ENCODE results near the gene TPD52L1.
"Not testable (repeated sequence)": the region's sequence is repeated elsewhere in the genome, so short reads cannot be mapped to it uniquely, and the experiment has no call there.

Gene TPD52L1

GRCh38 chr6:125121894-125122293 is 31.7 kb upstream of the TPD52L1 start:
- H3K9me2 ChIP-seq (replicated peaks; ENCODE audit: control insufficient read depth, low read length) = no peaks in the 10 kb centered on the region
- H3K27me3 ChIP-seq (ENCODE audit: control insufficient read depth, low read length) = no peaks in the 10 kb centered on the region; the same call in 1 of the 2 replicates
- no peaks in the 10 kb centered on the region for H3K9me3 ChIP-seq (ENCODE audit: control insufficient read depth, insufficient read depth, low read length)
- no peaks in the 10 kb centered on the region for H3F3A ChIP-seq (ENCODE audit: control insufficient read depth, insufficient read depth)
- H3K79me2 ChIP-seq (ENCODE audit: control insufficient read depth, low read length) = no peaks in the 10 kb centered on the region
- H3K27ac ChIP-seq (ENCODE audit: low read depth, low read length) = no peak overlapping the region
- no peaks in the 10 kb centered on the region for H4K20me1 ChIP-seq (ENCODE audit: control insufficient read depth, insufficient read depth, low read depth, low read length)
- no peak for TF ChIP-seq EZH2phosphoT487 (IDR thresholded peaks at IDR 0.05; ENCODE audit: borderline replicate concordance, low read length)
- no peak overlapping the region for H3K4me3 ChIP-seq (ENCODE audit: low read length)
- no peaks in the 10 kb centered on the region for H3K36me3 ChIP-seq (ENCODE audit: control insufficient read depth, low read length)
- H3K4me1 ChIP-seq (ENCODE audit: control insufficient read depth, low read length) = no peaks in the 10 kb centered on the region
- no peak overlapping the region for H3K4me2 ChIP-seq (ENCODE audit: low read length)

- H3K4me2 ChIP-seq (ENCODE audit: low read length) = no peak overlapping the region
- no peaks in the 10 kb centered on the region for H3K27me3 ChIP-seq (ENCODE audit: control insufficient read depth, low read length)
- no peak for TF ChIP-seq EZH2phosphoT487 (IDR thresholded peaks at IDR 0.05; ENCODE audit: borderline replicate concordance, low read length)
- TF ChIP-seq, protein P1, sequence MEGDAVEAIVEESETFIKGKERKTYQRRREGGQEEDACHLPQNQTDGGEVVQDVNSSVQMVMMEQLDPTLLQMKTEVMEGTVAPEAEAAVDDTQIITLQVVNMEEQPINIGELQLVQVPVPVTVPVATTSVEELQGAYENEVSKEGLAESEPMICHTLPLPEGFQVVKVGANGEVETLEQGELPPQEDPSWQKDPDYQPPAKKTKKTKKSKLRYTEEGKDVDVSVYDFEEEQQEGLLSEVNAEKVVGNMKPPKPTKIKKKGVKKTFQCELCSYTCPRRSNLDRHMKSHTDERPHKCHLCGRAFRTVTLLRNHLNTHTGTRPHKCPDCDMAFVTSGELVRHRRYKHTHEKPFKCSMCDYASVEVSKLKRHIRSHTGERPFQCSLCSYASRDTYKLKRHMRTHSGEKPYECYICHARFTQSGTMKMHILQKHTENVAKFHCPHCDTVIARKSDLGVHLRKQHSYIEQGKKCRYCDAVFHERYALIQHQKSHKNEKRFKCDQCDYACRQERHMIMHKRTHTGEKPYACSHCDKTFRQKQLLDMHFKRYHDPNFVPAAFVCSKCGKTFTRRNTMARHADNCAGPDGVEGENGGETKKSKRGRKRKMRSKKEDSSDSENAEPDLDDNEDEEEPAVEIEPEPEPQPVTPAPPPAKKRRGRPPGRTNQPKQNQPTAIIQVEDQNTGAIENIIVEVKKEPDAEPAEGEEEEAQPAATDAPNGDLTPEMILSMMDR (IDR thresholded peaks at IDR 0.05; ENCODE audit: low read depth, low read length, poor library complexity, severe bottlenecking) = no peak
These were observed 30.5 kb upstream of the TPD52L1 start for GRCh38 chr6:125123051-125123450.

DNA sequence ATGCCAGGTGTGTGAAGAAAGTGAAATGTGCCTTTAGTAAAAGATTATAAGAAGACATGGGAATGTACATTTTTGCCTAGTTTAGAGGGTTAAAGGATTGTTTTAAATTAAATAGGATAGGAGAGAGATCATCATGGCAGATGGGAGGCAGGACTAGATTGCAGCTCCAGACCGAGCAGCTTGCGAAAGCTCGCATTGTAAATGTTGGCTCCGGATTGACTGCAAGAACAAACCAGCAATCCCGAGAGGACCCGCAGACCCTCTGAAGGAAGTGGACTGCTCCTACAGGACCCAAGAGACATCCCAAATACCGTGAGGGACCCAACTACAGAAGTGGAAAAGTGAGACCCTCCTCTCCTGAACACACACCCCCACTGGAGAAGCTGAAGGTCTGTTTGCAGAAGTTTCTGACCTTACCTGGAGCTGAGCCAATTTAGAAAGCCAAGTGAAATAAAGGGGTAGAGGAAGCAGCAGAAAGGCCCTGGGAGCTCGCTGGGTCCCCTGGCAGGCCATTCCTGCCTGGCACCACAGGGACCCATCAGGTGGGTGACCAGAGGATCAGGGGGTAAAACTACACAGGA is 30.0 kb upstream of the TPD52L1 start:
- Histone ChIP-seq H3K9me2 (replicated peaks; ENCODE audit: control insufficient read depth, low read length) (no peaks in the 10 kb centered on the region), H3K27ac (ENCODE audit: low read depth, low read length) (no peak overlapping the region), H3K36me3 (ENCODE audit: control insufficient read depth, low read length) (no peaks in the 10 kb centered on the region), H4K20me1 (ENCODE audit: control insufficient read depth, insufficient read depth, low read depth, low read length) (no peaks in the 10 kb centered on the region), H3K4me1 (ENCODE audit: control insufficient read depth, low read length) (no peaks in the 10 kb centered on the region), H3F3A (ENCODE audit: control insufficient read depth, insufficient read depth) (no peaks in the 10 kb centered on the region), H3K27me3 (ENCODE audit: control insufficient read depth, low read length) (no peaks in the 10 kb centered on the region), H3K4me2 (ENCODE audit: low read length) (no peak overlapping the region), H3K4me3 (ENCODE audit: low read length) (no peak overlapping the region), H3K9me3 (ENCODE audit: control insufficient read depth, insufficient read depth, low read length) (no peaks in the 10 kb centered on the region), H3K79me2 (ENCODE audit: control insufficient read depth, low read length) (no peaks in the 10 kb centered on the region)
- no peak for TF ChIP-seq EZH2phosphoT487 (IDR thresholded peaks at IDR 0.05; ENCODE audit: borderline replicate concordance, low read length)
- TF ChIP-seq, protein P1 (IDR thresholded peaks at IDR 0.05; ENCODE audit: low read depth, low read length, poor library complexity, severe bottlenecking) = no peak

More at GRCh38 chr6:125123051-125123450, 30.5 kb upstream of the TPD52L1 start:
- no peak overlapping the region for H3K4me3 ChIP-seq (ENCODE audit: low read length)
- no peaks in the 10 kb centered on the region for H3K36me3 ChIP-seq (ENCODE audit: control insufficient read depth, low read length)
- H4K20me1 ChIP-seq (ENCODE audit: control insufficient read depth, insufficient read depth, low read depth, low read length) = no peaks in the 10 kb centered on the region
- H3K79me2 ChIP-seq (ENCODE audit: control insufficient read depth, low read length) = no peaks in the 10 kb centered on the region
- no peaks in the 10 kb centered on the region for H3F3A ChIP-seq (ENCODE audit: control insufficient read depth, insufficient read depth)
- no peaks in the 10 kb centered on the region for H3K9me2 ChIP-seq (replicated peaks; ENCODE audit: control insufficient read depth, low read length)
- H3K9me3 ChIP-seq (ENCODE audit: control insufficient read depth, insufficient read depth, low read length) = no peaks in the 10 kb centered on the region
- H3K4me1 ChIP-seq (ENCODE audit: control insufficient read depth, low read length) = no peaks in the 10 kb centered on the region
- no peak overlapping the region for H3K27ac ChIP-seq (ENCODE audit: low read depth, low read length)

DNA sequence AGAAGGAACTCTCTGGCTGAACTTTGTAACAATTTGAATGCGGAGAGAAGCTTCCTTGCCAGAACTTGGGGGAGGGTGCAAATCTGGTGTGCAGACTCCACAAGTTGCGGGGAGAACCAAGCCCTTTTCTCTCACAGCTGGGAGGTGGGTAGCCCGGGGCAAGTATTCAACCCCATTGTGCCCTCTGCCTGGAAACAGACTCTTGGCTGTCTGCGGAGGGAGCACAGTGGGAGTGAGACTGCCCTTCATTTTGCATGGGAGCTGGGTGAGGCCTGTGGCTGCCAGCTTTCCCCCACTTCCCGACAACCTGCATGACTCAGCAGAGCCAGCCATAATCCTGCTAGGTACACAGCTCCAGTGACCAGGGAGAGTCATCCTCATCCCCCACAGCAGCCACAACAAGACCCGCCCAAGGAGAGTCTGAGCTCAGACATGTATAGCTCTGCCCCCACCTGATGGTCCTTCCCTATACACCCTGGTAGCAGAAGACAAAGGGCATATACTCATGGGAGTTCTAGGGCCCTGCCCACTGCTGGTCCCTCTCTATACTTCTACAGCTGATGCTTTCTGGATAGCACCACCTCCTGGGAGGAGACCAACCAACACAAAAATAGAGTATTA is 29.4 kb upstream of the TPD52L1 start:
- H3K27ac ChIP-seq (ENCODE audit: low read depth, low read length) = no peak overlapping the region
- TF ChIP-seq, protein P1 (IDR thresholded peaks at IDR 0.05; ENCODE audit: low read depth, low read length, poor library complexity, severe bottlenecking) = no peak
- no peak for TF ChIP-seq EZH2phosphoT487 (IDR thresholded peaks at IDR 0.05; ENCODE audit: borderline replicate concordance, low read length)
- no peak overlapping the region for H3K4me3 ChIP-seq (ENCODE audit: low read length)
- no peaks in the 10 kb centered on the region for H4K20me1 ChIP-seq (ENCODE audit: control insufficient read depth, insufficient read depth, low read depth, low read length)
- H3K79me2 ChIP-seq (ENCODE audit: control insufficient read depth, low read length) = no peaks in the 10 kb centered on the region
- H3K27me3 ChIP-seq (ENCODE audit: control insufficient read depth, low read length) = 0 out of 2 replicates have a peak, but pooled peaks cover 2% of the 10 kb centered on the region
- no peaks in the 10 kb centered on the region for H3K4me1 ChIP-seq (ENCODE audit: control insufficient read depth, low read length)
- H3K36me3 ChIP-seq (ENCODE audit: control insufficient read depth, low read length) = no peaks in the 10 kb centered on the region
- no peak overlapping the region for H3K4me2 ChIP-seq (ENCODE audit: low read length)
- no peaks in the 10 kb centered on the region for H3K9me3 ChIP-seq (ENCODE audit: control insufficient read depth, insufficient read depth, low read length)
- H3F3A ChIP-seq (ENCODE audit: control insufficient read depth, insufficient read depth) = no peaks in the 10 kb centered on the region
- no peaks in the 10 kb centered on the region for H3K9me2 ChIP-seq (replicated peaks; ENCODE audit: control insufficient read depth, low read length)

- not testable (repeated sequence) for H4K20me1 ChIP-seq (ENCODE audit: control insufficient read depth, insufficient read depth, low read depth, low read length); H3K27me3 ChIP-seq (ENCODE audit: control insufficient read depth, low read length); H3K9me2 ChIP-seq (replicated peaks; ENCODE audit: control insufficient read depth, low read length); H3F3A ChIP-seq (ENCODE audit: control insufficient read depth, insufficient read depth); H3K27ac ChIP-seq (ENCODE audit: low read depth, low read length); H3K36me3 ChIP-seq (ENCODE audit: control insufficient read depth, low read length); H3K4me3 ChIP-seq (ENCODE audit: low read length); H3K4me1 ChIP-seq (ENCODE audit: control insufficient read depth, low read length); H3K4me2 ChIP-seq (ENCODE audit: low read length); H3K79me2 ChIP-seq (ENCODE audit: control insufficient read depth, low read length); H3K9me3 ChIP-seq (ENCODE audit: control insufficient read depth, insufficient read depth, low read length)
These were observed 27.7 kb upstream of the TPD52L1 start for GRCh38 chr6:125125856-125126255.
